Astrocyte (in vitro differentiated cells and primary cell): Measurements from ENCODE around the gene SPNS2. TPM values are rescaled to one million over a fixed set of nuclear protein-coding genes. Genes with fewer than 3 reads are reported as not detected.

Experiments
- DNase-seq: peaks from one replicate; pipeline ENCODE4 v3.0.0-alpha.2; 2010; ENCODE audit warnings: low read depth
- FAIRE-seq: peaks from 2 replicates; lab custom pipeline; 2011; peaks lifted over from hg19 to GRCh38; lab: Jason Lieb, UNC
- H2AFZ ChIP-seq: 2 replicates; pipeline ENCODE4 v1.6.0; 2012; ENCODE audit warnings: low read depth, low read length, inconsistent platforms
- H3K27ac ChIP-seq: 2 replicates; pipeline ENCODE4 v1.5.1; 2011; ENCODE audit warnings: low read depth, low read length, inconsistent platforms
- H3K27me3 ChIP-seq: 2 replicates; pipeline ENCODE4 v1.6.0; 2011; ENCODE audit warnings: low read length, inconsistent platforms; ENCODE audit not compliant: insufficient read depth
- H3K36me3 ChIP-seq: 2 replicates; pipeline ENCODE4 v1.5.1; 2011; ENCODE audit warnings: low read length, inconsistent platforms; ENCODE audit not compliant: insufficient read depth
- H3K4me1 ChIP-seq: 2 replicates; pipeline ENCODE4 v1.5.1; 2011; ENCODE audit warnings: low read length, inconsistent platforms; ENCODE audit not compliant: insufficient read depth
- H3K4me2 ChIP-seq: 2 replicates; pipeline ENCODE4 v1.6.0; 2012; ENCODE audit warnings: low read length, inconsistent platforms
- H3K4me3 ChIP-seq: 2 replicates; pipeline ENCODE4 v1.5.1; 2011; ENCODE audit warnings: low read depth, mild to moderate bottlenecking, low read length, inconsistent platforms; ENCODE audit not compliant: insufficient read depth
- H3K79me2 ChIP-seq: 2 replicates; pipeline ENCODE4 v1.6.0; 2012; ENCODE audit warnings: mild to moderate bottlenecking, low read length, inconsistent platforms; ENCODE audit not compliant: insufficient read depth
- H3K9ac ChIP-seq: 2 replicates; pipeline ENCODE4 v1.6.0; 2012; ENCODE audit warnings: mild to moderate bottlenecking, low read length, inconsistent platforms
- H3K9me3 ChIP-seq: 2 replicates; pipeline ENCODE4 v1.5.1; 2012; ENCODE audit warnings: low read depth, mild to moderate bottlenecking, low read length, inconsistent platforms; ENCODE audit not compliant: insufficient read depth
- H4K20me1 ChIP-seq: 2 replicates; pipeline ENCODE4 v1.6.0; 2012; ENCODE audit warnings: low read length, inconsistent platforms; ENCODE audit not compliant: insufficient read depth
- H3K27ac Mint-ChIP-seq: one replicate; pipeline ENCODE4 v1.8.0; 2021; ENCODE audit warnings: mild to moderate bottlenecking, mixed read lengths; ENCODE audit not compliant: unreplicated experiment
- H3K27me3 Mint-ChIP-seq: one replicate; pipeline ENCODE4 v1.8.0; 2021; ENCODE audit warnings: low read depth, mixed read lengths; ENCODE audit not compliant: unreplicated experiment
- H3K36me3 Mint-ChIP-seq: one replicate; pipeline ENCODE4 v1.8.0; 2021; ENCODE audit warnings: low read depth, mixed read lengths; ENCODE audit not compliant: unreplicated experiment
- H3K4me1 Mint-ChIP-seq: one replicate; pipeline ENCODE4 v1.8.0; 2021; ENCODE audit warnings: low read depth, mixed read lengths; ENCODE audit not compliant: unreplicated experiment
- H3K4me3 Mint-ChIP-seq: one replicate; pipeline ENCODE4 v1.8.0; 2021; ENCODE audit warnings: mild to moderate bottlenecking, moderate library complexity, mixed read lengths; ENCODE audit not compliant: unreplicated experiment
- H3K9me3 Mint-ChIP-seq: one replicate; pipeline ENCODE4 v1.8.0; 2021; ENCODE audit warnings: mild to moderate bottlenecking, mixed read lengths; ENCODE audit not compliant: unreplicated experiment
- EZH2 ChIP-seq: IDR thresholded peaks from 2 replicates; pipeline ENCODE4 v1.6.1; 2012; ENCODE audit warnings: mild to moderate bottlenecking, low read length, inconsistent platforms; ENCODE audit not compliant: insufficient read depth
- total RNA-seq: library from RNA; stranded (reverse); gene quantifications from 2 replicates; pipeline ENCODE4 v1.2.1, GENCODE V29; 2021
- TF ChIP-seq, protein P1 (sequence below): IDR thresholded peaks from 2 replicates; pipeline ENCODE4 v1.5.1; 2011; ENCODE audit warnings: low read depth, mild to moderate bottlenecking, inconsistent platforms, low read length, moderate library complexity; ENCODE audit not compliant: insufficient read depth

The SPNS2 gene
- total RNA-seq, 1 donor from 2014 or later, result 4.3 TPM

DNA sequence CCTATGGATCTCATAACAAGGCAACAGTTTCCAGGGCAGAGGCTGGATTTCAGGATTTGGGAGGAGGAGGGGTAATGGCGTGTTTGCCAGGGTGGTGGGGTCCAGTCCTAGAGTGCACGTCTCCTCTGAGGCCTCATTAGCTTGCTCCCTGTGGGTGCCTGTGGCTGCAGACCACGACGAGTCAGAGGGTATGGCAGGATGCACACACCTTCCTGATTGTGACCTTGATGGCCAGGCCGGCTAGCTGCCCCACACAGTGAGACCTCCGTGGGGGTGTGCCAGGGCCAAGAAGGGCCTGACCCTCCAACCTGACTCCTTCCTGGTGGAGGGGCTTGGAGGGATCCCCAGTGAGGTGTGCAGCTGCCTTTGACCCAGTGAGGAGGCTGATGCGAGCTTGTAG lies 81.6 kb downstream of the SPNS2 start:
- peaks cover 8% of the 10 kb centered on the region for H3K4me1 Mint-ChIP-seq
- TF ChIP-seq EZH2, result no peak
- TF ChIP-seq, protein P1, sequence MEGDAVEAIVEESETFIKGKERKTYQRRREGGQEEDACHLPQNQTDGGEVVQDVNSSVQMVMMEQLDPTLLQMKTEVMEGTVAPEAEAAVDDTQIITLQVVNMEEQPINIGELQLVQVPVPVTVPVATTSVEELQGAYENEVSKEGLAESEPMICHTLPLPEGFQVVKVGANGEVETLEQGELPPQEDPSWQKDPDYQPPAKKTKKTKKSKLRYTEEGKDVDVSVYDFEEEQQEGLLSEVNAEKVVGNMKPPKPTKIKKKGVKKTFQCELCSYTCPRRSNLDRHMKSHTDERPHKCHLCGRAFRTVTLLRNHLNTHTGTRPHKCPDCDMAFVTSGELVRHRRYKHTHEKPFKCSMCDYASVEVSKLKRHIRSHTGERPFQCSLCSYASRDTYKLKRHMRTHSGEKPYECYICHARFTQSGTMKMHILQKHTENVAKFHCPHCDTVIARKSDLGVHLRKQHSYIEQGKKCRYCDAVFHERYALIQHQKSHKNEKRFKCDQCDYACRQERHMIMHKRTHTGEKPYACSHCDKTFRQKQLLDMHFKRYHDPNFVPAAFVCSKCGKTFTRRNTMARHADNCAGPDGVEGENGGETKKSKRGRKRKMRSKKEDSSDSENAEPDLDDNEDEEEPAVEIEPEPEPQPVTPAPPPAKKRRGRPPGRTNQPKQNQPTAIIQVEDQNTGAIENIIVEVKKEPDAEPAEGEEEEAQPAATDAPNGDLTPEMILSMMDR, result no peak
- peaks cover 22% of the 10 kb centered on the region for H3K27me3 ChIP-seq
- no peak overlapping the region for H3K27ac Mint-ChIP-seq
- no peak overlapping the region for H3K27ac ChIP-seq
- H3K36me3 Mint-ChIP-seq, result no peaks in the 10 kb centered on the region
- no peak overlapping the region for H3K4me3 ChIP-seq
- H3K36me3 ChIP-seq, result no peaks in the 10 kb centered on the region
- peaks cover 2% of the 10 kb centered on the region for H3K4me1 ChIP-seq
- FAIRE-seq, result no peak
- no peak overlapping the region for H3K9ac ChIP-seq
- no peaks in the 10 kb centered on the region for H4K20me1 ChIP-seq
- H3K9me3 Mint-ChIP-seq, result no peaks in the 10 kb centered on the region
- H3K4me2 ChIP-seq, result no peak overlapping the region
- no peak for DNase-seq
- no peaks in the 10 kb centered on the region for H3K79me2 ChIP-seq
- peaks cover 43% of the 10 kb centered on the region for H3K27me3 Mint-ChIP-seq
- no peaks in the 10 kb centered on the region for H3K9me3 ChIP-seq
- H2AFZ ChIP-seq, result no peak overlapping the region
- no peak overlapping the region for H3K4me3 Mint-ChIP-seq

DNA sequence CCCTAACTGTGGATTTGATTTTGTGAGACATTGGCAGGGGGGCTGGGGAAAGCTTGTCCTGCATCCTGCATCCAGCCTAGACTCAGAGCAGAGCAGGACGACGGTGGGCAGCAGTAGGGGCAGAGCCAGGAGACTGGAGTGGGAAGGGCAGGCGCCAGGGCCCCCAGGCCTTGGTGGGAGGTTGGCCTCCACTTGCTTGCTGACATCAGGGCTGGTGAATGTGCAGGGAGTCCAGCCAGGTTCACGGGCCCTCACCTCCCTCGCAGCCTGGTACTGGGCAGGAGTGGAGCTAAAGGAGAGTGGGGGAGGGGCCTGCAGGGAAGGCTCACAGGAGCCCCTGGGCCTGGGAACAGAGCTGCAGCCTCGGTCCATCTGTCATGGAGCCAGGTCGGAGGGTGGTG lies 83.4 kb downstream of the SPNS2 start:
- Histone ChIP-seq H3K4me1 (peaks cover 2% of the 10 kb centered on the region), H3K9me3 (no peaks in the 10 kb centered on the region), H3K4me3 (no peak overlapping the region), H2AFZ (no peak overlapping the region), H4K20me1 (no peaks in the 10 kb centered on the region), H3K36me3 (no peaks in the 10 kb centered on the region), H3K27me3 (peaks cover 40% of the 10 kb centered on the region), H3K9ac (no peak overlapping the region), H3K4me2 (no peak overlapping the region), H3K79me2 (no peaks in the 10 kb centered on the region), H3K27ac (no peak overlapping the region)
- Mint-ChIP-seq H3K4me3 (no peak overlapping the region), H3K27ac (no peak overlapping the region), H3K9me3 (peaks cover 3% of the 10 kb centered on the region), H3K36me3 (no peaks in the 10 kb centered on the region), H3K27me3 (peaks cover 53% of the 10 kb centered on the region), H3K4me1 (peaks cover 2% of the 10 kb centered on the region)
- FAIRE-seq (no peak), DNase-seq (no peak)
- no peak for TF ChIP-seq EZH2
- TF ChIP-seq, protein P1, result no peak

DNA sequence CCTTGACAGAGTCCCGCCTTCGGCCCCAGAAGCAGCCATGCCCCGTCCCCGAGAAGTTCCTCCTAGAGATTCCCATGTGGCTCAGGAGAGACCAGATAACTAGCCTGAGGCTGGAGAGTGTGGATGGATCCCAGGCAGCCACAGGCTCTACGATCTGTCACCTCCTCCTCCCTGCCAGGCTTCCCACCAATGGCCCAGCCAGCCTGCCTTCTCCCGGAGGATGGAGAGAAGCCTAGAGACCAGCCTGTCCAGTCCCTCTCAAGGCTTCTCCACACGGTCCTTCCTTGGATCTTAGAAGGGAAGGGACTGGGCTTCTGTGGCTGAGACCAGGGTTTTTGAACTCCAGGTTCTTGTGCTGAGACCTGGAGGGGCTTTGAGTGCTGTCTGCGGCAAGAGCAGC lies 84.0 kb downstream of the SPNS2 start:
- no peak overlapping the region for H3K4me2 ChIP-seq
- H3K36me3 ChIP-seq, result no peaks in the 10 kb centered on the region
- no peak overlapping the region for H3K4me3 Mint-ChIP-seq
- H3K4me3 ChIP-seq, result no peak overlapping the region
- peak; percentile 39 for TF ChIP-seq EZH2
- TF ChIP-seq, protein P1, result no peak
- H3K27ac Mint-ChIP-seq, result no peak overlapping the region
- peaks cover 57% of the 10 kb centered on the region for H3K27me3 Mint-ChIP-seq
- H3K9me3 ChIP-seq, result no peaks in the 10 kb centered on the region
- peaks cover 43% of the 10 kb centered on the region for H3K27me3 ChIP-seq
- H3K9me3 Mint-ChIP-seq, result peaks cover 3% of the 10 kb centered on the region
- no peak overlapping the region for H3K27ac ChIP-seq
- H3K4me1 ChIP-seq, result peaks cover 2% of the 10 kb centered on the region
- peaks cover 1% of the 10 kb centered on the region for H3K4me1 Mint-ChIP-seq
- H3K36me3 Mint-ChIP-seq, result no peaks in the 10 kb centered on the region
- DNase-seq, result no peak
- FAIRE-seq, result no peak
- no peaks in the 10 kb centered on the region for H4K20me1 ChIP-seq
- no peaks in the 10 kb centered on the region for H3K79me2 ChIP-seq
- no peak overlapping the region for H2AFZ ChIP-seq
- H3K9ac ChIP-seq, result no peak overlapping the region
